Ishikawa (cell line): ENCODE measurements around the gene TTC4.

Experiments
- CEBPB ChIP-seq: IDR thresholded peaks from 2 replicates; pipeline ENCODE4 v1.6.1; 2012
- CREB1 ChIP-seq: IDR thresholded peaks from 2 replicates; pipeline ENCODE4 v1.6.1; 2012; ENCODE audit warnings: low read depth
- EGR1 ChIP-seq: IDR thresholded peaks from 2 replicates; pipeline ENCODE4 v1.6.1; 2012
- EP300 ChIP-seq: IDR thresholded peaks from 2 replicates; pipeline ENCODE4 v1.6.1; 2012; ENCODE audit warnings: borderline replicate concordance
- FOXM1 ChIP-seq: IDR thresholded peaks from 2 replicates; pipeline ENCODE4 v1.6.1; 2012; ENCODE audit warnings: low read depth, borderline replicate concordance
- MAX ChIP-seq: IDR thresholded peaks from 2 replicates; pipeline ENCODE4 v1.6.1; 2012
- NFIC ChIP-seq: IDR thresholded peaks from 2 replicates; pipeline ENCODE4 v1.6.1; 2012
- RAD21 ChIP-seq: IDR thresholded peaks from 2 replicates; pipeline ENCODE4 v1.6.1; 2012; ENCODE audit warnings: low read depth
- REST ChIP-seq: IDR thresholded peaks from 2 replicates; pipeline ENCODE4 v1.6.1; 2012; ENCODE audit warnings: low read depth, mild to moderate bottlenecking
- TAF1 ChIP-seq: IDR thresholded peaks from 2 replicates; pipeline ENCODE4 v1.6.1; 2012; ENCODE audit warnings: low read depth, mild to moderate bottlenecking
- TCF12 ChIP-seq: IDR thresholded peaks from 2 replicates; pipeline ENCODE4 v1.6.1; 2012; ENCODE audit warnings: low read depth
- TEAD4 ChIP-seq: IDR thresholded peaks from 2 replicates; pipeline ENCODE4 v1.6.1; 2012
- USF1 ChIP-seq: IDR thresholded peaks from 2 replicates; pipeline ENCODE4 v1.6.1; 2012
- YY1 ChIP-seq: IDR thresholded peaks from 2 replicates; pipeline ENCODE4 v1.6.1; 2012; ENCODE audit warnings: low read depth
- ZBTB7A ChIP-seq: IDR thresholded peaks from 2 replicates; pipeline ENCODE4 v1.6.1; 2012; ENCODE audit warnings: low read depth

TTC4 gene

GRCh38 chr1:54695764-54696163 is 19.9 kb upstream of the TTC4 start:
- no peak for TF ChIP-seq EGR1
- no peak for TF ChIP-seq TEAD4
- no peak for TF ChIP-seq NFIC

- no peak for TF ChIP-seq FOXM1
- TF ChIP-seq CEBPB, result no peak
- no peak for TF ChIP-seq EGR1
Observed at GRCh38 chr1:54696262-54696661, 19.4 kb upstream of the TTC4 start.

GRCh38 chr1:54697896-54698295 is 17.8 kb upstream of the TTC4 start:
- TF ChIP-seq FOXM1 (no peak), ZBTB7A (no peak), REST (no peak), USF1 (no peak)

- TF ChIP-seq YY1 (no peak), CREB1 (no peak), NFIC (no peak), EP300 (no peak), CEBPB (no peak), FOXM1 (no peak), RAD21 (no peak), USF1 (no peak), TAF1 (no peak), EGR1 (no peak), TCF12 (no peak), REST (no peak), ZBTB7A (no peak), MAX (no peak), TEAD4 (no peak)
Observed at GRCh38 chr1:54698346-54698745, 17.3 kb upstream of the TTC4 start.

- TF ChIP-seq EGR1 (no peak), USF1 (no peak), FOXM1 (no peak), CEBPB (no peak), TCF12 (no peak)
Observed at GRCh38 chr1:54699936-54700525, 15.6 kb upstream of the TTC4 start.

- no peak for TF ChIP-seq NFIC
- no peak for TF ChIP-seq FOXM1
- TF ChIP-seq RAD21, result no peak
- no peak for TF ChIP-seq EP300
Observed at GRCh38 chr1:54701066-54701465, 14.6 kb upstream of the TTC4 start.

GRCh38 chr1:54701996-54702395 is 13.7 kb upstream of the TTC4 start:
- TF ChIP-seq MAX, result no peak
- TF ChIP-seq YY1, result no peak
